SU-DHL-6 (cell line): Measurements from ENCODE around the gene MCF2L2.
"Not testable (repeated sequence)": the region's sequence is repeated elsewhere in the genome, so short reads cannot be mapped to it uniquely, and the experiment has no call there.

Experiments
- H2AFZ ChIP-seq: fragments of 200-600 bp; sonication (generic); 2 replicates; pipeline ENCODE4 v1.6.1; 2014; ENCODE audit warnings: low read depth, mild to moderate bottlenecking, moderate library complexity, mixed read lengths, antibody characterized with exemption, low read length; ENCODE audit not compliant: severe bottlenecking
- H3F3A ChIP-seq: fragments of 200-600 bp; shearing (Covaris generic); 2 replicates; pipeline ENCODE4 v1.6.0; 2016; ENCODE audit warnings: antibody characterized with exemption, mild to moderate bottlenecking; ENCODE audit not compliant: insufficient read depth
- H3K27ac ChIP-seq: fragments of 200-600 bp; sonication (generic); 2 replicates; pipeline ENCODE4 v1.5.1; 2016; ENCODE audit warnings: low read depth, mild to moderate bottlenecking, low read length, moderate library complexity, mixed read lengths
- H3K27me3 ChIP-seq: fragments of 200-600 bp; sonication (generic), shearing (Covaris generic); 2 replicates; pipeline ENCODE4 v1.6.0; 2014; ENCODE audit warnings: mild to moderate bottlenecking, low read length
- H3K36me3 ChIP-seq: fragments of 200-600 bp; sonication (generic); 2 replicates; pipeline ENCODE4 v1.6.1; 2014; ENCODE audit warnings: mild to moderate bottlenecking, low read length, mixed read lengths
- H3K4me2 ChIP-seq: fragments of 300-600, 200-600 bp; shearing (Covaris generic), sonication (generic); 2 replicates; pipeline ENCODE4 v1.6.0; 2014; ENCODE audit warnings: low read length, low read depth, mild to moderate bottlenecking; ENCODE audit not compliant: poor library complexity, severe bottlenecking
- H3K4me3 ChIP-seq: fragments of 200-600 bp; sonication (generic); 2 replicates; pipeline ENCODE4 v1.5.1; 2014; ENCODE audit warnings: antibody characterized with exemption, low read length, mild to moderate bottlenecking, mixed read lengths; ENCODE audit not compliant: insufficient read depth, poor library complexity, severe bottlenecking
- H3K79me2 ChIP-seq: fragments of 200-600 bp; sonication (generic); 2 replicates; pipeline ENCODE4 v1.6.1; 2014; ENCODE audit warnings: mild to moderate bottlenecking, low read length, moderate library complexity; ENCODE audit not compliant: insufficient read depth
- H3K9ac ChIP-seq: fragments of 200-600 bp; sonication (generic); 2 replicates; pipeline ENCODE4 v1.7.0; 2014; ENCODE audit warnings: mild to moderate bottlenecking, low read length
- H3K9me2 ChIP-seq: fragments of 200-600 bp; sonication (generic); replicated peaks from 2 replicates; pipeline ENCODE4 v1.6.1; 2014; ENCODE audit warnings: low read length; ENCODE audit not compliant: insufficient read depth
- H3K9me3 ChIP-seq: fragments of 200-600 bp; sonication (generic); 2 replicates; pipeline ENCODE4 v1.6.1; 2014; ENCODE audit warnings: low read length, mixed read lengths; ENCODE audit not compliant: insufficient read depth
- H4K20me1 ChIP-seq: fragments of 200-600 bp; sonication (generic); 2 replicates; pipeline ENCODE4 v1.6.1; 2014; ENCODE audit warnings: low read depth, mild to moderate bottlenecking, antibody characterized with exemption, low read length, moderate library complexity, mixed read lengths
- CTCF ChIP-seq: fragments of 200-600 bp; sonication (generic); IDR thresholded peaks from one replicate; pipeline ENCODE4 v1.5.1; 2017; ENCODE audit warnings: antibody characterized with exemption, mild to moderate bottlenecking, low read length, moderate library complexity; ENCODE audit not compliant: insufficient read depth, poor library complexity, severe bottlenecking
- EZH2phosphoT487 ChIP-seq: fragments of 200-600 bp; sonication (generic), shearing (Covaris generic); conservative IDR thresholded peaks from 2 replicates; pipeline ENCODE4 v1.6.1; 2018; ENCODE audit warnings: mild to moderate bottlenecking, antibody characterized with exemption, low read length, moderate library complexity, mixed read lengths

MCF2L2 gene

GRCh38 chr3:183233966-183234365 is 194.5 kb downstream of the MCF2L2 start:
- Histone ChIP-seq H3K27me3 (no peaks in the 10 kb centered on the region), H3K27ac (no peak overlapping the region), H3K9ac (no peak overlapping the region), H2AFZ (no peak overlapping the region), H3F3A (no peaks in the 10 kb centered on the region), H3K9me3 (no peaks in the 10 kb centered on the region), H3K79me2 (no peaks in the 10 kb centered on the region), H3K36me3 (no peaks in the 10 kb centered on the region), H3K4me3 (no peak overlapping the region), H3K9me2 (no peaks in the 10 kb centered on the region), H3K4me2 (no peak overlapping the region), H4K20me1 (no peaks in the 10 kb centered on the region)
- TF ChIP-seq EZH2phosphoT487 (no peak), CTCF (no peak)

GRCh38 chr3:183230826-183231225 is 197.6 kb downstream of the MCF2L2 start:
- H3K9me3 ChIP-seq: no peaks in the 10 kb centered on the region
- no peaks in the 10 kb centered on the region for H3K79me2 ChIP-seq
- H3K9ac ChIP-seq: no peak overlapping the region
- H3K4me3 ChIP-seq: no peak overlapping the region
- H3K9me2 ChIP-seq: no peaks in the 10 kb centered on the region
- H3K36me3 ChIP-seq: no peaks in the 10 kb centered on the region
- TF ChIP-seq EZH2phosphoT487 (no peak), CTCF (no peak)
- no peaks in the 10 kb centered on the region for H3K27me3 ChIP-seq
- no peak overlapping the region for H3K27ac ChIP-seq
- no peaks in the 10 kb centered on the region for H4K20me1 ChIP-seq
- H3F3A ChIP-seq: no peaks in the 10 kb centered on the region
- no peak overlapping the region for H3K4me2 ChIP-seq
- H2AFZ ChIP-seq: no peak overlapping the region

GRCh38 chr3:183230251-183230650 is 198.2 kb downstream of the MCF2L2 start:
- H3K9me2 ChIP-seq, H3K4me3 ChIP-seq, H3K27me3 ChIP-seq, H4K20me1 ChIP-seq, H3F3A ChIP-seq, H3K36me3 ChIP-seq, H3K27ac ChIP-seq, H2AFZ ChIP-seq, H3K9me3 ChIP-seq, H3K9ac ChIP-seq, H3K79me2 ChIP-seq, H3K4me2 ChIP-seq: not testable (repeated sequence)

GRCh38 chr3:183229178-183229577 is 199.2 kb downstream of the MCF2L2 start:
- H2AFZ ChIP-seq: no peak overlapping the region
- H3K9ac ChIP-seq: no peak overlapping the region
- H3K9me2 ChIP-seq: no peaks in the 10 kb centered on the region
- H3K27me3 ChIP-seq: no peaks in the 10 kb centered on the region
- no peaks in the 10 kb centered on the region for H3K36me3 ChIP-seq
- no peak overlapping the region for H3K27ac ChIP-seq
- H3F3A ChIP-seq: no peaks in the 10 kb centered on the region
- no peaks in the 10 kb centered on the region for H3K79me2 ChIP-seq
- H3K9me3 ChIP-seq: no peaks in the 10 kb centered on the region
- no peaks in the 10 kb centered on the region for H4K20me1 ChIP-seq
- TF ChIP-seq EZH2phosphoT487: no peak
- no peak for TF ChIP-seq CTCF
- H3K4me3 ChIP-seq: no peak overlapping the region
- H3K4me2 ChIP-seq: no peak overlapping the region
